Measurements from ENCODE around the gene CGREF1.

Gene CGREF1

DNA sequence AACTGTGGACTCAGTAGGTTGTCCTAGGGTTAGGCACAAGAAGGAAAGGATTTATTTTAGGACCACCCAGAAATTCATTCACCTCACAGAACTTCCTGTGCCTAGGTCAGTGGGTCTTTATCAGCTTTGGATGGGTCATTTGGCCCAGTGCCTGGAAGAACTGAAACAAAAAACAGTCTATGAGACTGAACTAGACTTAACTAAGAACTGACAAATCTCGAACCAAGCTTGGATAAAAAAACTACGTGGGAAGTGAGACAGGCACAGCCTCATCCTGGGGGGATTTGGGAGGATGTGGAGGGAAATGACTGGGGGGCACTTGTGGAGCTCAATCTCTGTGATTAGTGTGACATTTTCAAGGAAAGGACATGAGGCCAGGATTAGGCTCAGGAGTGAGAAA is 45.1 kb downstream of the CGREF1 start:
- no peak for DNase-seq (ENCODE audit: low spot score)

DNA sequence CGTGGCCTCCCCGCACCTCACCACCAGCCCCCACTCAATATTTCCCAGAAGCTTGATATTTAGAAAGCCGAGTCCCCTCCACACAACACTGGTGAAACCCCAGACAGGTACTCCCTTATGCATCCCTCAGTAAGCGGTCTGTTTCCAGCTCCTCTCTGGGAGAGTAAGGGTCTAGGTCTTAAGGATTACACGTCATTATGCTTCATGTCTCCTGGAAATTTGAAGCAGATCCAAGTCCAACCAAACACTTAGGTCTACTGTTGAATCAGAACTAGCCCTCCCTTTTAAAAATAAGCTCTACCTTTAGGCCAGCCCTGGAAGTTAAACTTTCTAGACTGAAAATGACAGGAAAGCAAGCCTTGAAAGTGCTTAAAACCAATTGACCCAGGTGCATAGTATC is 46.0 kb downstream of the CGREF1 start:
- no peak for DNase-seq (ENCODE audit: low spot score)

DNA sequence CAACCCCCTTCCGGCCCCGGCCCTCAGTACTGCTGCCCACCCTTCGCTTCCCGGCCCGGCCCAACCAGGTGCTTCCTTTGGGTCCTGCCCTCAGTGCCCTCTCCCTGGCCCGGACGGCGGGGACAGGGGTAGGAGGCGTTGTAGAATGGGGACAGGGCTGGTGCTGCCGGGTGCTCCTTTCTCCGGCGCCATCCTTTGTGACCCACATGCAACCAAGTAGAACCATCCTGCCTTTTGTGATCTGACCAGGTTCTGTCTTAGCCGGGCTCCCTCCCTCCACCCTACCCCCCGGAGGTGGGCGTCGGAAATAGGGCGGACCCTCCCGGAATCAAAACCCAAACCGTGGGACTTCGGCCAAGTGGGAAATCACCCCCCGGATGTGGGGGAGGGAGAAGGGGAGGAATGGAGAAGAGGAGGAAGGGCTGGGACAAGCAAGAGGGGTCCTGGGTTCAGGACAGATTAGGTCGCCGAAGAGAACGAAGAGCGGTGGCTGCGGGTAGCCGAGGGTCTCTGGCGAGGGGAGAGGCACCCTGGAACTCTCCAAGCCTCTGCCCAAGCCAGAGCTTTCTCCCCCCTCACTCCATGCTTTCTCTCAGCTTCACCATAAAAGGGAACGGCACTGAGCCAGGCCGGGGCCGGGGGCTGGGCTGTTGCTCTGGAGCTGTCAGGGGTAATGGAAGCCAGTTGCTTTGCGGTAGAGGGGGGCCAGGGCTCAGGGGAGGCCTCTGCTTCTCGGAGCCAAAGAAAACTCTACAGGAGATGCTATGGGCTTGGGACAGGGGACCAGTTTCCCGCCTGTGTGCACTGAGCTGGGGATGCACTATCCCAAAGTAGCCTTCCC is 46.7 kb downstream of the CGREF1 start:
- peak; percentile 79 for DNase-seq (ENCODE audit: low spot score)

DNA sequence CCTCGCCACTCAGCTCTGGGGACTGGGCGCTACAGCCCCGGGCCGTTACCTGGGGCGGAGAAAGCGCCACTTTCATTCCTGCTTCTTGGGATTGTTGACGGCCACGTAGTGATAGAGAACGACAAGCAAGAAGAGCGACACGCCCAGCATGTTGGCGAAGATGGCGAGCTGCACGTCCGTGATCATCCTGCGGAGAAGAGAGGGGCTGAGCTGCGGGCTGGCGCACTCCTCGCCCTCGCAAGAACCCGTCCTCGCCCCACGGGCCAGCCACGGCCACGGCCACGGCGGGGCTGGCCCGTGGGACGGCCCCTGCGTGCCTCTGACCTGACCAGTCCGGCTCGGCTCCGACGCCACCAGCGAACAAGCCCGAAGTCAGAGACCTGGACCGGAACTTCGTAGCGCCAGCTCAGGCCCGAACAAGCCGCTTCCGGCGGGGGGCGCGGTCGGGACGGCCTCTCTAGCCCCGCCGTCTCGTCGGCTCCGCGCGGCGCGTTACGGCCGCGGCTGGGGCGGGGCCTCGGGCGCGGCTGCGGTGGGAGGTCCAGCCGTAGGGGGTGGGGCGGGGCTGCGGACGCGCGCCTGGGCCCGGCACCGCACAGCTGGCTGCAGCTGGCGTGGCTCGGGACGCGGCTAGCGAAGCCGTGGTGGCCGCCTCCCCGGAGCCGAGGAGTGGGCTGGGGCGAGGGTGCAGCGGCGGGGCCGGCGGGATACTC is 47.5 kb downstream of the CGREF1 start, which contains the start of gene OST4:
Gene OST4 (minus strand): TSS at position 378 of the 713 bp plus-strand sequence.
- peak; percentile 93 for DNase-seq (ENCODE audit: low spot score)

DNA sequence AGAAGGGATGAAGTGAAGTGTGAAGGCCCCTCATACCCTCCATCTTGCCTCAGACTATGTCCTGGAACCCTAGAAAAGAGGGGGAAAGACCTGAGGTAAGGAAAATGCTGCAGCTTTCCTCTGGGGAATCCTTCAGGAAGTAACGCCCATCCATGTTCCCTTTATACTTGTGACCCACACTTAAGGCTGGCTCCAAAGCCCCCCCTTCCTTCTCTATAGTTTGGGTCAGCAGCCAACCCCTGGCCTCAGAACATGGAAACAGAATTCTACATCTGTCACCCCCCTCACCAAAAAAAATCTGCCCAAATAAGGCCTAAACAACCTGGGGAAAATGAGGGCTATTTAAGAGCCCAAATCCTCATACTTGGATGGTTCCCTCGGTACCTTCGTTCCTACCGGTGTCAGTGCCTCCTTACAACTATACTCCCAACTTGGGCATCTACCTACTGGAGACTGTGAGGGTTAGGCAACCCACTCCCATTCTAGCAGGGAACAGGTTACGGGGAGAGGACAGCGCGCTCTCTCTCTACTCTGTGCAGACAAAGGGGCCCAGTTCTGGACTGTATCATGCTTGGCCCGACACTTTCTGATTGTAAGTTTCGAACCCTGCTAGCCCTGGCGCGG is 48.2 kb downstream of the CGREF1 start:
- no peak for DNase-seq (ENCODE audit: low spot score)

DNA sequence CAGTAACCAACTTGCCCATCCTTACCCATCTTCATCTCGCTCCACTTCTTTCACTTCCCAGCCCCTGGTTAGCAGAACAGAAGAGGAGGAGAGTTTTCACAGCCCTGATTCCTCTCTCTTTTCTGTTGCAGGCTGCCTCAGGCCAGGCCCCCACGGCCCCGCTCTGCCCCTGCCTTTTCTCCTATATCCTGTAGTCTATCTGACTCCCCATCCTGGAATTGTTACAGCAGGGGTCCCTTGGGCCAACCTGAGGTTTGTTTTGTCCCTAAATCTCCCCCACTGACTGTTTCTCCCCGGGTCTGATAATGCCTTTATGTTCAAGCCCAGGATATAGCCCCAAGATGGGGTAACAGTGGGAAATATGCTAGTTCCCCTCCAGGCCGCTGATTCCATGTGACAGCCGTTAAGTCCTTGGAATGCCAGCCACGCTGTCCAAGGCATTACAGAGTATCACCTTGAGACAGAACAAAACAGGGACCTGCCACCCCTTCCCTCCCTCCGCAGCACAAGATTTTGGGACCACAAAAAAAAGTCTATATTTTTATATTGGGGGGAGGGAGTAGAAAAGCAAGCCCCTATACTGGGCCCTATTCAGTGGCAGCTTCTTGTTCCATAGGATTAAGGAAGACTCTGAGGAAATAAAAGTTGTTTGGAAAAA is 48.8 kb downstream of the CGREF1 start:
- DNase-seq (ENCODE audit: low spot score): no peak

DNA sequence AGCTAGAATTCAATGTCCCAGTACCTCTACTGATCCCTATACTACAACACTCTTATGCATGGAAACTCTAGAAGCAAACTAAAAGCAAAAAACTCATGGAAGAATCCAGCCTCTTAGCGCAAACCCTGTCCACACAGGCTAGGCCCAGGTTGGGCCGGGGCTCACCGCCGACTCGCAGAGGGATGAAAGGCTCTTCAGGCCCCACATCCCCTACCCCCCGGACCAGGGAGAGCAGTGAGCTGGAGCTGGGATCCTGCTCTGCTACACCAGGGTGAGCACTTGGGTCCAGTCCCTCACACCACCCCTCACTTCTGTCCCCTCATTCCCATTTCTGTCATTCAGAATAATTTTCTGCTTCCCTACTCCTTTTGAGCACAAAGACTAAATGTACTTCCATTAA is 49.5 kb downstream of the CGREF1 start:
- DNase-seq (ENCODE audit: low spot score): no peak

DNA sequence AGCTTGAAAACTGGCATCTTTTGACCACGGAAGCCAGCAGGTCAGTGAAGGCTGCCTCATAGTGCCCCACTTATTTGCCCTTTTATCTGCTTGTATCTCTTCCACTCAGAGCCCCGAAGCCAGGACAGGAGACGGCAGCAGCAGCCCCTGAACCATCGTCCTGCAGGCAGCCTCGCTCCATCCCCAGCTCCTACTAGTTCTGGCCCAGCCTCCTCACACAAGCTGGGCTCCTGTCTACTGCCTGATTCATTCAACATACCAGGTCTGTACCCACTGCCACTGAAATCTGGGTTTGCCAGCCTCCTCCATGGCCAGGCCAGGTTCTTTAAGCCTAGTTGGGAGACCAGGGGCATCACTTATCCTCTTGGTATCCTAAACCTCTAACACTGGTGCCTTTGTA is 51.5 kb downstream of the CGREF1 start:
- no peak for DNase-seq (ENCODE audit: low spot score)

DNA sequence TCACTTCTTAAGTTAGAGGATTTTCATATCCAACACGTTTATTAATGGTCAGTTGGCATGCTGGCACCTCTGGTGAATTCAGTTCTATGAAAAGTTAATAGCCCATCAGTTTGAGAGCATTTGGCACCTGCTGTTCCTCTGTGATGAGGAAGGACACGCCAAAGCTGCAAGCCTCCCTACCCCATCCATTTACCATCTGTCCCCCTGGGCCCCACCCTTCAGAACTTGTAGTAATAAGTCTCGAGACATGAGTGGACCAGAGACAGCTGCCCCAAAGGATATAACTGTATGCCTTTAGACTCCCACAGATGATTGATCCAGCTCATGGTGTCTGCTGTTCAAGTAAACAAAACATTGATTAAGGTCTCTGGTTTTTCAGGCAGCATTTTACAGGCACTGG is 53.8 kb downstream of the CGREF1 start:
- no peak for DNase-seq (ENCODE audit: low spot score)

DNA sequence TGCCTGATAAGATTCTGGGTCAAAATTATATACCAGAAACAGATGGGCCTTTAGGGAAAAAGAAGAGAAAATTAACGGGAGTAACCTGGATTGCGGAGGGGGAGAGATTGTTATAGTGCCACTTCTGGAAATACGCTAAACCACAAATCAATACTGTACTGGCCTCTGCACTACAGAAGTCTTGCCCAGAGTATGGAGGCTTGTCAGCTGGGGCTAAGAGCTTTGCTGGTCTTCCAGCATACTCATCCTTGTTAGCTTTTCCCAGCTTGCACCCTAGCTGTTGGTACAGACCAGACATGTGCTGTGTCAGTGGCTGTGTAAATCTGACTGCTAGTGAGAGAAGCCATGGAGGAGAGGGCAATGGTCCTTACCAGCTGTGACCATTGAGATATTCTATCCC is 58.6 kb downstream of the CGREF1 start:
- DNase-seq (ENCODE audit: low spot score): no peak

DNA sequence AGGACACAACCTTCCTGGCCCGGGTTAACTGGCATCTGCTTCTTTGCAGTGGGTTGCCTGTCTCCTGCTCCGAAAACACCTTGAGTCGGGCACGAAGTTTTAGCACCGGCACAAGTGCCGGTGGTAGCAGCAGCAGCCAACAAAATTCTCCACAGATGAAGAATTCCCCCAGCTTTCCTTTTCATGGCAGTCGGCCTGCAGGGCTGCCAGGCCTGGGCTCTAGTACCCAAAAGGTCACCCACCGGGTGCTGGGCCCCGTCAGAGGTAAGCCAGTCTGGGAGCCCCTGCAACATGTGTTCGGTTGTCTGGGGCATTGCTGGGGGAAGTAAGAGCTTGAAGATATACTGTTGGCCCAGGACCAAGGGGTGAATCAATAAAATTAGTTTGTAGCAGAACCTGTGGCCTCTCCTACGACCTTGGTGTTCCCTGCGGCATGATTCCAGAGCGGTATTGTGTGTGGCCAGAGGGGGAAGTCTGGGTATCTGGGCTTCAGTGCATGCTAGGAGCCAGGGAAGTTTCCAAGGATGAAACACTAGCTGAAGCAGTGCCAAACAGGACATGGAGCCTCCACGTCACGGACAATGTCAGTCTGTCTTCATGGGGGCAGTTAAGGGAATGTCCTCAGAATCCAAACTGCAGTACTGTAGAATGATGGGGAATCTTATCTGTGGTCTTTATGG is 59.6 kb downstream of the CGREF1 start:
- no peak for DNase-seq (ENCODE audit: low spot score)

DNA sequence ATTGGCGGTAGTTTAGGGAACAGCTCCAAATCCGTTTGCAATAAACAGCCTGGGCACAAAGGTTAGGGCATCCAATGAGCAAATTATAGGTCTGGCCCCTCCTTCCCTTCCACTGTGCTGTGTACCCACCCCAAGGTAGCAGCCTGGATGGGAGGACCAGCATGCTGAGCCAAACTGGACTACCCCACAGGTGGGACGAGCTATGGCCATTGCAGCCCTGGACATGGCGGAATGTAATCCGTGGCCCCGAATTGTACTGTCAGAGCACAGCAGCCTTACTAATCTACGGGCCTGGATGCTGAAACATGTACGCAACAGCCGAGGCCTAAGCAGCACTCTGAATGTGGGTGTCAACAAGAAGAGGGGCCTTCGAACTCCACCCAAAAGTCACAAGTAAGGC is 60.7 kb downstream of the CGREF1 start:
- DNase-seq (ENCODE audit: low spot score): no peak

DNA sequence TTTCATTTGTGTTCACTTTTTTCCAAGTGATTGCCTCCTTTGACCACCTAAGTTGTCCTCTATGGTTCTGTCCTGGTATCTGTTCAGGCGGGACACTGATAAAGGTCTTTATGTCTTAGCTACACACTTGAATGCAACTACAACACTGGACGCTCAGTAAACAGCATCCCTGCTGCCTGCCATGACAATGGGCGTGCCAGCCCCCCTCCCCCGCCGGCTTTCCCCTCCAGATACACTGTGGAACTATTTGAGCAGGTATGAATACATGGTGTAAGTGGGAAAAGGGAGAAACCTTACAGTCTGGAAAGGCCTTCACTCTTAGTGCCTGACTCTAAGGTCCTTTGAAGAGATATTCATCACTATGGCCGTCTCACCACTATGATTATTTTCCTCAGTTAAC is 61.7 kb downstream of the CGREF1 start:
- DNase-seq (ENCODE audit: low spot score): no peak

DNA sequence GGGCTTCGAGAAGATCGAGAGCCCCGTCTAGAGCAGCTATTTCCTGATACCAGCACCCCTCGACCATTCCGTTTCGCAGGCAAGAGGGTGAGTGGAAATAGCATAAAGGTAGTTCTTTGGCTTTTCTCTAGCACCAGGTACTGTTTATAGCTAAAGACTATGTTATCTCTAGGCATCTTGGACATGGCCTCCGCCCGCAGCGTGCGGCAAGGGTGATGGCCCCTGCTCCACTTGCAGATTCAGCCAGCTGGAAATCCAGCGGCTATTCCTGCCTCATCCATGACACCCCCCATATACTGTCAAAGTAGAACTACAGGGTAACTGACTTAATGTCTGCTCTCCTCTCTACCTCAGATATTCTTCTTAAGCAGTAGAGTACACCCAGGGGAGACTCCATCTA is 64.2 kb downstream of the CGREF1 start:
- no peak for DNase-seq (ENCODE audit: low spot score)

DNA sequence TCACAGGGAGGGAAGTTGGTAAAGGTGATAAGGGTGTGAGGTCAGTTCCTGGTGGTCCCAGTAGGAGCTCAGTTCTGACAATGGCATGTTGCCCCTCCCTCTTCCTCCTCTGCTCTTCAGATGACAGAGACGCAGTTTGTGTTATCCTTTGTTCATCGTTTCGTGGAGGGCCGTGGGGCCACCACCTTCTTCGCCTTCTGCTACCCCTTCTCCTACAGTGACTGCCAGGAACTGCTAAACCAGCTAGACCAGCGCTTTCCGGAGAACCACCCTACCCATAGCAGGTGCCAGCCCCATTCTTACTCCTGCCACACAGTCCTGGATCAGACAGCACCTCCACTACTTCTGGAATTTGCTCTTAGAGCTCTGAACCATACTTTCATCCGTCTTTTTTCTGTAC is 65.2 kb downstream of the CGREF1 start:
- no peak for DNase-seq (ENCODE audit: low spot score)

DNA sequence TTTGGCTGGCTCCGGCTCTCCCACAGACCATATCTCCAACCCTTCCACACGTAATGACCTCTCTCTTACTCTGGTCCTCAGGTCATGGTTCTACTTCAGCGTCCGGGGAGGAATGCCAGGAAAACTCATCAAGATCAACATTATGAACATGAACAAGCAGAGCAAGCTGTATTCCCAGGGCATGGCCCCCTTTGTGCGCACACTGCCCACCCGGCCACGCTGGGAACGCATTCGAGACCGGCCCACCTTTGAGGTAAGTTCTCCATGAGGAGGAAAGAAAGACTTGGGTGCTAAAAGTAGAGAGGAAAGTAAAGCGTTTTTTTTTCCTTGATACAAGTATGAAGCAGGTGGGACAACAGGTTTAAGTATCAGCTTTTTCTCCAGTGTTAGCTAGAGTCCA is 65.6 kb downstream of the CGREF1 start:
- no peak for DNase-seq (ENCODE audit: low spot score)

DNA sequence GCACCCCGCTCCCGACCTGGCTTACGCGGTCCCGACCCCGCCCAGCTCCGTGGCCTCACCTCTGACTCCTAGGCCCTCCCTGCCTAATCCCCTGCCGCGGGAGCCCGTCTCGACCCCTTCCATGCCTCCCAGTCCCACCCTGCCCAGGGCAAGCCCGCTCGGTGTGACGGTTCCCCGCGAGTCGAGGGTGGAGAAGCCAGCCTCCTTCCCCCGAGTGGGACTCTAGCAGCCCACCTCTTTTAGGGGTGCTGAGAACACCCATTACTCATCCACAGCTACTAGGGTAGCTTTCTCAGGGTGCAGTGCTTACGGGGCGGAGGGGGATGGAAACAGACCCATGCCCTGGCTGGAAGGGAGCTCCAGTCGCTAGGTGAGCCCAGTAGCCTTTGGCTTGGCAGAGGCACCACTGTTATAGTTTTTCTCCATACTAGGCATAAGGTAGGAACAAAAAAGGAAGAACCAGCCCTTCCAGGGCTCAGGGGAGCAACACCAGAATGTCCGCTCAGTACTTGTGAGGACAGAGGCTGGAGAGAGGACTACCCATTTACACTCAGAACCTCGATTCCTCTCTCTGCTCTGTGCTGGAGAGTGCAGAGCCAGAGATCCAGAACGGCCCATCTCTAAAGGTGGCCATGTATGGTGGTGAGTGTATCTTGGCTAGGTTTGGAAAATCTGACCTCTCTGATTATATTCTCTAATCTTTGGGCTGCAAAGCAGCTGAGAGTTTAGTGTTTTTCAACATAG is 66.9 kb downstream of the CGREF1 start:
- DNase-seq (ENCODE audit: low spot score): peak; percentile 38

DNA sequence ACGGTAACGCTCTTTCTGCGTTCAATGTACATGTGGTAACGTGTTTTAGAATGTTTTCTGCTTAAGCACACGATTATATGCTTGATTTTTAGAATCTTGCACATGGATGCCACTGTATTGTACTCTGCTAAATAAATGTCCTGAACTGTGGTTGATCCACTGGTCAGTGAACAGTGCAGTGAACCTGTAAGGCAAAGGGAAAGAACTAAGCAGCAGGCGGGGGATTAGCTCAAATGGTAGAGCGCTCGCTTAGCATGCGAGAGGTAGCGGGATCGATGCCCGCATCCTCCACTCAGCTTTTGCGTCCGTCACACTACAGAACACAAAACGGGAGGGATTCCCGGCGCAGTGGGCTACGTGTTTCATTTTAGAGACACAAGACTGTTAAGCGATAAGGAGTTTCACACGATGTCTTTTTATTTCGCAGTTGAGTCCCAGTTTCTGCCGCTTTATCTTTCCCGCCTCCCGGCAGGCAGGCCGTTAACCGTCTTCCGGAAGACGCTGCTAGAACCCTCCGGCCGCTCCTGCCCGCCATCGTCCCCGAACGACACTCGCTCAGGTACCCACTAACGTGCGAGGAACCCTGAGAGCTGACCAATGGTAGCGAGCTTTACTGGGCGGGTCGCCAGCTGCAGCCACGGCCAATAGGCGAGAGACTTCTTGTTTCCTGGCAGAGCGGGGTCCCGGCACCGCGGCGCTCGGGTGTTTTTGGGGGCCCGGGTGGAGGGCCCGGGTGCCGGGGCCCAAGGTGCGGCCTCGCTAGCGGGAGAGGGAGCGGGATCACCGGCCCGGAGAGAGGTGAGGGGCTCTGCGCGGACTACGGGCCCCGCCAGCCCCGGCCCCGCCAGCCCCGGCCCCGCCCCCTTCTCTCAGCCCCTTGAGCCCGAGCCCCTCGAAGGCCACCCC is 67.7 kb downstream of the CGREF1 start, which contains the start of gene AGBL5:
Gene AGBL5 (plus strand): TSS at position 673 of the 906 bp plus-strand sequence. CDS start 1,291 bp downstream, outside the sequence.
- DNase-seq (ENCODE audit: low spot score): peak; percentile 100
